K562 (cell line): Measurements from ENCODE around the gene NUAK1.

ENCODE experiments used
- CHD2 ChIP-seq: IDR thresholded peaks from 2 replicates; pipeline ENCODE4 v1.6.1; 2011; ENCODE audit warnings: low read depth, low read length
- FOXJ3 ChIP-seq: sonication (generic); formaldehyde crosslinking; IDR thresholded peaks from 2 replicates; pipeline ENCODE4 v1.4.0; 2020; ENCODE audit warnings: mild to moderate bottlenecking, missing genetic modification reagents
- FOXP1 ChIP-seq: sonication (generic); formaldehyde crosslinking; IDR thresholded peaks from 2 replicates; pipeline ENCODE4 v1.8.0; 2022; ENCODE audit warnings: mild to moderate bottlenecking, missing genetic modification reagents
- PHB2 ChIP-seq: fragments of 450-650 bp; IDR thresholded peaks from 2 replicates; pipeline ENCODE4 v1.6.1; 2017; ENCODE audit warnings: low read depth
- ZNF121 ChIP-seq: sonication (generic); formaldehyde crosslinking; conservative IDR thresholded peaks from 2 replicates; pipeline ENCODE4 v1.8.0; 2022; ENCODE audit warnings: missing genetic modification reagents
- ZNF444 ChIP-seq: fragments of 250-450 bp; sonication (Bioruptor Pico); IDR thresholded peaks from 2 replicates; pipeline ENCODE4 v1.4.0; 2020; ENCODE audit warnings: mild to moderate bottlenecking, moderate library complexity
- ZNF584 ChIP-seq: fragments of 200-800 bp; sonication (Bioruptor generic); IDR thresholded peaks from 2 replicates; pipeline ENCODE4 v1.6.1; 2016; ENCODE audit warnings: low read depth, mild to moderate bottlenecking, missing genetic modification characterization, missing compliant biosample characterization
- TF ChIP-seq, protein P1 (sequence below), 3 experiments: IDR thresholded peaks in 2 of 3; conservative IDR thresholded peaks in 1 of 3; 2 replicates each; pipeline ENCODE4 v1.5.1; 2011 to 2012; ENCODE audit warnings: low read length in 3 of 3, mild to moderate bottlenecking in 3 of 3, control low read depth in 2 of 3, improper control_type of control experiment in 1 of 3, inconsistent platforms in 1 of 3, low read depth in 1 of 3, mixed read lengths in 1 of 3, moderate library complexity in 1 of 3; ENCODE audit not compliant: insufficient read depth in 2 of 3

- TF ChIP-seq FOXJ3 (no peak), PHB2 (no peak), ZNF121 (CRISPR knock-in tag) (no peak), ZNF444 (CRISPR knock-in tag) (no peak), CHD2 (no peak), ZNF584 (CRISPR knock-in tag) (no peak), FOXP1 (CRISPR knock-in tag) (no peak)
- TF ChIP-seq, protein P1, sequence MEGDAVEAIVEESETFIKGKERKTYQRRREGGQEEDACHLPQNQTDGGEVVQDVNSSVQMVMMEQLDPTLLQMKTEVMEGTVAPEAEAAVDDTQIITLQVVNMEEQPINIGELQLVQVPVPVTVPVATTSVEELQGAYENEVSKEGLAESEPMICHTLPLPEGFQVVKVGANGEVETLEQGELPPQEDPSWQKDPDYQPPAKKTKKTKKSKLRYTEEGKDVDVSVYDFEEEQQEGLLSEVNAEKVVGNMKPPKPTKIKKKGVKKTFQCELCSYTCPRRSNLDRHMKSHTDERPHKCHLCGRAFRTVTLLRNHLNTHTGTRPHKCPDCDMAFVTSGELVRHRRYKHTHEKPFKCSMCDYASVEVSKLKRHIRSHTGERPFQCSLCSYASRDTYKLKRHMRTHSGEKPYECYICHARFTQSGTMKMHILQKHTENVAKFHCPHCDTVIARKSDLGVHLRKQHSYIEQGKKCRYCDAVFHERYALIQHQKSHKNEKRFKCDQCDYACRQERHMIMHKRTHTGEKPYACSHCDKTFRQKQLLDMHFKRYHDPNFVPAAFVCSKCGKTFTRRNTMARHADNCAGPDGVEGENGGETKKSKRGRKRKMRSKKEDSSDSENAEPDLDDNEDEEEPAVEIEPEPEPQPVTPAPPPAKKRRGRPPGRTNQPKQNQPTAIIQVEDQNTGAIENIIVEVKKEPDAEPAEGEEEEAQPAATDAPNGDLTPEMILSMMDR (IDR thresholded peaks at IDR 0.05 in 2 of 3, conservative IDR thresholded peaks at IDR 0.05 in 1 of 3; ENCODE audit: insufficient read depth in 2 of 3, low read depth in 1 of 3, low read length in 3 of 3), result no peak
These were observed 106.2 kb downstream of the NUAK1 start for GRCh38 chr12:106032623-106032925.
